SK-N-MC (cell line): ENCODE results near the gene DFFB.

Experiments
- DNase-seq: peaks from one replicate; pipeline ENCODE4 v3.0.0-alpha.2; 2011; ENCODE audit warnings: low read depth, low spot score
- H3K27ac ChIP-seq: fragments of 200-600 bp; sonication (generic); 2 replicates; pipeline ENCODE4 v1.5.1; 2016; ENCODE audit warnings: mixed run types
- H3K36me3 ChIP-seq: fragments of 200-600 bp; sonication (generic); 2 replicates; pipeline ENCODE4 v1.6.1; 2017; ENCODE audit warnings: antibody characterized with exemption, low read length, mixed read lengths; ENCODE audit not compliant: insufficient read depth
- H3K4me3 ChIP-seq: fragments of 200-600 bp; sonication (generic); 2 replicates; pipeline ENCODE4 v1.5.1; 2016
- H3K9ac ChIP-seq: fragments of 200-600 bp; sonication (generic); 2 replicates; pipeline ENCODE4 v1.8.0; 2017; ENCODE audit warnings: mixed run types, mixed read lengths; ENCODE audit not compliant: insufficient read length
- H3K9me3 ChIP-seq: fragments of 200-600 bp; sonication (generic); 2 replicates; pipeline ENCODE4 v1.6.1; 2017; ENCODE audit warnings: low read depth, mild to moderate bottlenecking, antibody characterized with exemption, low read length, moderate library complexity, mixed read lengths
- EZH2 ChIP-seq: fragments of 200-600 bp; sonication (generic); IDR thresholded peaks from one replicate; pipeline ENCODE4 v1.6.1; 2017; ENCODE audit warnings: antibody characterized with exemption
- FOXP2 ChIP-seq: optimal IDR thresholded peaks from 2 replicates; pipeline ENCODE3; 2011; ENCODE audit warnings: mild to moderate bottlenecking, moderate library complexity; ENCODE audit not compliant: insufficient read depth; ENCODE audit errors: extremely low read length, control extremely low read depth
- POLR2AphosphoS5 ChIP-seq: IDR thresholded peaks from 2 replicates; pipeline ENCODE4 v1.6.1; 2012; ENCODE audit warnings: mild to moderate bottlenecking, low read depth, low read length, borderline replicate concordance

Gene DFFB

DNA sequence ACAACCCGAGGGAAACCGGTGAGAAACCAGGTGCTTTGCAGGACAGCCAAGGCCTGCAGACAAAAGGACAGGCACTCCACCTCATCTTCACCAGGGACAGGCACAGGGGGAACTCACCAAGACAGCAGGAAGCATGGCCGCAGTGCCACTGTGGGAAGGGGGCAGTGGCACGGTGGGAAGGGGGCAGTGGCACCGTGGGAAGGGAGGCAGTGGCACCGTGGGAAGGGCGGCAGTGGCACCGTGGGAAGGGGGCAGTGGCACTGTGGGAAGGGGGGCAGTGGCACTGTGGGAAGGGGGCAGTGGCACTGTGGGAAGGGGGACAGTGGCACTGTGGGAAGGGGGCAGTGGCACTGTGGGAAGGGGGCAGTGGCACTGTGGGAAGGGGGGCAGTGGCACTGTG is 32.6 kb upstream of the DFFB start:
- TF ChIP-seq FOXP2 (no peak), POLR2AphosphoS5 (no peak), EZH2 (no peak)
- Histone ChIP-seq H3K36me3 (peaks cover 3% of the 10 kb centered on the region; the same call in 1 of the 2 replicates), H3K9me3 (no peaks in the 10 kb centered on the region), H3K4me3 (no peak overlapping the region), H3K27ac (no peak overlapping the region), H3K9ac (no peak overlapping the region)
- DNase-seq = no peak

DNA sequence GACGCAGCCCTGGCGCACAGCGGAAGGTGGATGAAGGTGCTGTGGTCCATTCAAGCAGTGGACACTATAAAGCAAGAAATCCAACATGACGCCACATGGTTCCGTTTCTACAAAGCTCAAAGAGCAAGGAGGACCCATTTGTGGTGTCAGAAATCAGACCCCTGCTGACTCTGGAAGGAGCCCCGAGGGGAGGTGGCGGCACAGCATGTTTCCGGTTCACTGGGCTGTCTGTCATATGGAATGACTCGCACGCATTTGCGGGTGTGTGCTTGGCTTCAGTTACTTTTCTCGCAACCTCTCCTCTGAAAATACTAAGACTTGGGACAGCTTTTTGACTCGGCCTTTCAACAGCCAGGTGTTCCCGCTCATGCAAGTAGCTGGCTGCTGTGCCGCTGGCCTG is 31.9 kb upstream of the DFFB start:
- Histone ChIP-seq H3K27ac (no peak overlapping the region), H3K9me3 (no peaks in the 10 kb centered on the region), H3K36me3 (peaks cover 5% of the 10 kb centered on the region; the same call in 1 of the 2 replicates), H3K4me3 (no peak overlapping the region), H3K9ac (no peak overlapping the region)
- TF ChIP-seq POLR2AphosphoS5 = no peak
- no peak for TF ChIP-seq FOXP2
- no peak for TF ChIP-seq EZH2
- no peak for DNase-seq

DNA sequence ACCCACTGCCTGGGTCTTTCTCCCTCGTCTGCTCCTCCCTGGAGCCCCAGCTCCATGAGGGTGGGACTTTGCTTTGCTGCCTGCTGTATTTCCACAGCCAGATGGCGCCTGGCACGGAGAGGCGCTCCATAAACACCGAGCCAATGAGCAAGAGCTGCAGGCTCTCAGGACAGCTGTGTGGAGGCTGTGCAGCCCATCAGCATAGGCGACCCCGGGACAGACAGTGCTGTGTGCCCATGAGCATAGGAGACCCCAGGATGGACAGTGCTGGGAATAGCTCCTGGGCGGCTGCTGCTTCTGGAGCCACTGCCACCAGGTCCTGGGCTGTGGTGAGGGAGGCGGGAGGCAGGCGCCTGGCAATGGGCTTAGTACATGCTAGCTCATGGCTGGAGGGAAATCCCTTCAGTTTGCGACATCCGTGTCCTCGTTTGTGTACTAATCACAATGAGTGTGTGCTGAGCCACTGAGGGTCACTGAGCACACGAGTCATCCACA is 29.4 kb upstream of the DFFB start:
- Histone ChIP-seq H3K9ac (no peak overlapping the region), H3K36me3 (peaks cover 5% of the 10 kb centered on the region; the same call in 1 of the 2 replicates), H3K9me3 (no peaks in the 10 kb centered on the region), H3K4me3 (no peak overlapping the region), H3K27ac (no peak overlapping the region)
- no peak for TF ChIP-seq FOXP2
- no peak for TF ChIP-seq POLR2AphosphoS5
- TF ChIP-seq EZH2 = no peak
- no peak for DNase-seq

DNA sequence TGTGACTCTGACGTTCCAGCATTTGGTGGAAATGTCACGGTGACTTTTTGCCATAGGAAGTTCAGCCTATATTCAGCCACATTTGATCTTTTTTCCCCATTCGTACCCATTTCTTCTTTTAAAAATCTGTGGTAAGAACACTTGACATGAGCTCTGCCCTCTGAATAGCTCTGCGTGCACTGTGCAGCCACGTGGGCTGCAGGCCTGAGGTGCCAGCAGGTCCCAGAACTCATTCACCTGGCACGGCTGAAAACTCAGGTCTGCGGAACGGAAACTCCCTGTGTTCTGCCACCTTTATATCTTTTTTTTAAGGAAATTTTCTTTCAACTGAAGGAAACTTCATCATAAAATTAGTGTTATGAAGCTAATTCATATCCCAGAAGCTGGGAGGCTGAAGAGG is 28.9 kb upstream of the DFFB start:
- Histone ChIP-seq H3K27ac (no peak overlapping the region), H3K9ac (no peak overlapping the region), H3K9me3 (no peaks in the 10 kb centered on the region), H3K36me3 (peaks cover 5% of the 10 kb centered on the region), H3K4me3 (no peak overlapping the region)
- DNase-seq = no peak
- TF ChIP-seq FOXP2 (no peak), EZH2 (no peak), POLR2AphosphoS5 (no peak)

DNA sequence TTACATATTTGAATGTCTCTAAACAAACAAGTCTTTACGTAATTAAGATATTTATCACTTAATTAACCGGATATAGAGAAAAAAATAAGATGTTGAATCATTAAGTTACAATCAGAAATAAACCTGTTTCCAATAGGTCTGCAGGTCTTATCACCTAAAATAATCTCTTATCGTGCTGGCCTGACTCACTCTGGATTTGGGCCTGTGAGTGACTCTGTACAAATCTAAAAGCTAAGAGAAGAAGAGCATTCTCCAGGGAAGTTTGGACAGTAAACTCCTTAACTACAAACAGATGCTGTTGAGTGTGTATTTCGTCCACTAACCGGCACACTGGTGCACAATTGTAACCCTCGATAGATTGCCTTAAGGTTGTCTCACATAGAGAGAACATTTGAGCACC is 25.6 kb upstream of the DFFB start:
- TF ChIP-seq EZH2 (no peak), POLR2AphosphoS5 (no peak), FOXP2 (no peak)
- Histone ChIP-seq H3K4me3 (no peak overlapping the region), H3K36me3 (peaks cover 9% of the 10 kb centered on the region), H3K9ac (no peak overlapping the region), H3K27ac (no peak overlapping the region), H3K9me3 (no peaks in the 10 kb centered on the region)
- no peak for DNase-seq

- H3K9me3 ChIP-seq = no peaks in the 10 kb centered on the region
- no peak overlapping the region for H3K9ac ChIP-seq
- H3K36me3 ChIP-seq = peaks cover 5% of the 10 kb centered on the region
- no peak for DNase-seq
- H3K4me3 ChIP-seq = no peak overlapping the region
- TF ChIP-seq POLR2AphosphoS5 (no peak), FOXP2 (no peak), EZH2 (no peak)
- H3K27ac ChIP-seq = no peak overlapping the region
Measured at GRCh38 chr1:3834701-3835100, 22.6 kb upstream of the DFFB start.

GRCh38 chr1:3836421-3836820 is 20.9 kb upstream of the DFFB start:
- no peak overlapping the region for H3K9ac ChIP-seq
- H3K4me3 ChIP-seq = no peak overlapping the region
- no peak overlapping the region for H3K27ac ChIP-seq
- DNase-seq = no peak
- TF ChIP-seq FOXP2 = no peak
- no peak for TF ChIP-seq POLR2AphosphoS5
- TF ChIP-seq EZH2 = no peak
- H3K36me3 ChIP-seq = peaks cover 4% of the 10 kb centered on the region
- no peaks in the 10 kb centered on the region for H3K9me3 ChIP-seq

- Histone ChIP-seq H3K4me3 (no peak overlapping the region), H3K27ac (no peak overlapping the region), H3K9me3 (no peaks in the 10 kb centered on the region), H3K36me3 (peaks cover 4% of the 10 kb centered on the region), H3K9ac (no peak overlapping the region)
- no peak for DNase-seq
- TF ChIP-seq POLR2AphosphoS5 (no peak), EZH2 (no peak), FOXP2 (no peak)
Measured at GRCh38 chr1:3837200-3837599, 20.1 kb upstream of the DFFB start.

- Histone ChIP-seq H3K9ac (no peak overlapping the region), H3K4me3 (no peak overlapping the region), H3K36me3 (peaks cover 4% of the 10 kb centered on the region), H3K27ac (no peak overlapping the region), H3K9me3 (no peaks in the 10 kb centered on the region)
- TF ChIP-seq POLR2AphosphoS5 = no peak
- no peak for DNase-seq
Measured at GRCh38 chr1:3837685-3838084, 19.6 kb upstream of the DFFB start.
